HepG2 (cell line): ENCODE results near the gene LSM14B. TPM values are rescaled to one million over a fixed set of nuclear protein-coding genes. Genes with fewer than 3 reads are reported as not detected.

Experiments used
- ELF3 ChIP-seq: IDR thresholded peaks from 2 replicates; pipeline ENCODE4 v1.6.1; 2016; ENCODE audit warnings: missing genetic modification reagents, missing compliant biosample characterization
- FOXK2 ChIP-seq: fragments of 450-650 bp; IDR thresholded peaks from 2 replicates; pipeline ENCODE4 v1.6.1; 2016
- HDAC6 ChIP-seq: fragments of 200-600 bp; sonication (generic); IDR thresholded peaks from 2 replicates; pipeline ENCODE4 v1.7.0; 2017; ENCODE audit warnings: mild to moderate bottlenecking, antibody characterized with exemption, low read length, low read depth
- SATB2 ChIP-seq: sonication (generic); formaldehyde crosslinking; IDR thresholded peaks from 2 replicates; pipeline ENCODE4 v1.5.0; 2020; ENCODE audit warnings: missing genetic modification reagents
- SOX5 ChIP-seq: IDR thresholded peaks from 2 replicates; pipeline ENCODE4 v1.6.1; 2016; ENCODE audit warnings: borderline replicate concordance
- TBX2 ChIP-seq: sonication (generic); formaldehyde crosslinking; IDR thresholded peaks from 2 replicates; pipeline ENCODE4 v1.5.0; 2020; ENCODE audit warnings: missing genetic modification reagents, mild to moderate bottlenecking, borderline replicate concordance
- ZFP36L2 ChIP-seq: sonication (generic); formaldehyde crosslinking; IDR thresholded peaks from 2 replicates; pipeline ENCODE4 v1.4.0; 2020; ENCODE audit warnings: missing genetic modification reagents
- ZNF264 ChIP-seq: sonication (generic); formaldehyde crosslinking; IDR thresholded peaks from 2 replicates; pipeline ENCODE4 v1.4.0; 2020; ENCODE audit warnings: missing genetic modification reagents
- ZNF318 ChIP-seq: sonication (generic); formaldehyde crosslinking; IDR thresholded peaks from 2 replicates; pipeline ENCODE4 v1.4.0; 2020; ENCODE audit warnings: mild to moderate bottlenecking, missing genetic modification reagents
- ZNF362 ChIP-seq: sonication (generic); formaldehyde crosslinking; IDR thresholded peaks from 2 replicates; pipeline ENCODE4 v1.4.0; 2020; ENCODE audit warnings: missing genetic modification reagents, mild to moderate bottlenecking, borderline replicate concordance
- ZNF614 ChIP-seq: IDR thresholded peaks from 2 replicates; pipeline ENCODE4 v1.6.1; 2018; ENCODE audit warnings: missing biosample characterization, missing genetic modification reagents, inconsistent platforms, borderline replicate concordance
- ZNF746 ChIP-seq: sonication (generic); formaldehyde crosslinking; IDR thresholded peaks from 2 replicates; pipeline ENCODE4 v1.8.0; 2022; ENCODE audit warnings: mild to moderate bottlenecking, missing genetic modification reagents
- ZNF883 ChIP-seq: sonication (generic); formaldehyde crosslinking; IDR thresholded peaks from 2 replicates; pipeline ENCODE4 v1.5.1; 2020; ENCODE audit warnings: mild to moderate bottlenecking, missing genetic modification reagents; ENCODE audit errors: not compliant biosample characterization
- polyA plus RNA-seq, 8 experiments: library from polyadenylated mRNA; depleted of rRNA in 3 of 8; stranded (reverse) in 7 of 8; unstranded in 1 of 8; fragments of >200 nt; fragmentation: Illumina TruSeq in 4 of 8; extraction: Trizol in 4 of 8; gene quantifications; 2 replicates each; pipeline versions ENCODE4 v1.2.1 to v1.2.3, GENCODE V29; 2011 to 2016; ENCODE audit warnings: low read depth in 4 of 8, missing spikeins in 1 of 8, mixed read lengths in 1 of 8; ENCODE audit not compliant: insufficient read depth in 1 of 8
- total RNA-seq, 5 experiments: library from RNA; depleted of rRNA; stranded (reverse); fragments of >200 nt; fragmentation: Illumina TruSeq; extraction: Trizol; gene quantifications; 2 replicates each; pipeline ENCODE4 v1.2.3, GENCODE V29; 2016; ENCODE audit warnings: low read depth in 1 of 5
- TF ChIP-seq, protein P1 (sequence below), 2 experiments: sonication (generic) in 1 of 2; formaldehyde crosslinking in 1 of 2; IDR thresholded peaks; 2 replicates each; pipeline versions ENCODE4 v1.5.1 to v1.6.1; 2011 to 2020; ENCODE audit warnings: borderline replicate concordance in 1 of 2, low read depth in 1 of 2, low read length in 1 of 2, mild to moderate bottlenecking in 1 of 2, missing genetic modification reagents in 1 of 2, moderate library complexity in 1 of 2

LSM14B gene
- total and polyA plus RNA-seq, 2 of the 13 experiments (the other 11 are each of a cell fraction or from before 2014, with no cell fraction given) = 43.3 to 79.2 TPM

DNA sequence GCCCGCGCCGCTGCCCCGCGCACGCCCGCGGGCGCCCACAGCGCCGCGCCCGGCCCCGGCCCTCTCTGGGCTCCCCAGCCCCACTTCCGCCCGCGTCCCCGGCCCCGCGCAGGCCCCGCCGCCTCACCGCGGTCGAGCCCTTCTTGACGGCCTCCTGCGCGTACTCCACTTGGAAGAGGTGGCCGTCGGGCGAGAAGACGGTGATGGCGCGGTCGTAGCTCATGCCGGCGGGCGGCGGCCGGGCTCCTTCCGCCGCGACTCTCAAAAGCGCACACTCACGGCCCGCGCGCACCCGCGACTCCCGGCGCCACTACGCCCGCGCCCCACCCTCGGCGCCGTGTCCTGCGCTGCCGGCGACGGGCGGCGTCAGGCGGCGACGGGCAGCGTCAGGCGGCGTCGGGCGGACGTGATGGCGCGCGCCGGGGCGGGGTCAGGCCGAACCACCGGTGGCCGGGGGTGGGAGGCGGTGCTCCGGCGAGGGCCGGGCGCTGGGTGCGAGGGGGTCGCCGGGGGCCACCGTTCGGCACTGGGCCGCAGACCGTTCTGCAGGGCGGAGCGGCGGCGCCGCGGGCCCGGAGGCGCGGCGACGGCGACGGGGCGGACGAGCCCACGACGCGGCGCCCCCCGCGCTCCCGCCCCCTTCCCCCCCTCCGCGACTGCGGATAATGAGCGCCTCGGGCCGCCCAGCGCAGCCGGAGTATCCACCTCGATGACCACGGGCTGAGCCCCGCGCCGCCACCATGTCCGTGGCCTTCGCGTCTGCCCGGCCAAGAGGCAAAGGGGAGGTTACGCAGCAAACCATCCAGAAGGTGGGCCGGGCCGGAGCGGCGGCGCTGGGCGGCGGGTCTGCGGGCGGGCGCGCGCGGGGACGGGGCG is 21.0 kb downstream of the LSM14B start, which contains the start of the genes PSMA7 and SS18L1 (continued):
- TF ChIP-seq ZNF318 (CRISPR knock-in tag) = peak; percentile 53; the same call in 1 of the 2 replicates
- TF ChIP-seq ELF3 (CRISPR knock-in tag) = peak; percentile 66
- TF ChIP-seq ZNF614 (CRISPR knock-in tag) = peak; percentile 39; the same call in 1 of the 2 replicates
- peak; percentile 49; the same call in 1 of the 2 replicates for TF ChIP-seq ZNF362 (CRISPR knock-in tag)
- TF ChIP-seq, protein P1, sequence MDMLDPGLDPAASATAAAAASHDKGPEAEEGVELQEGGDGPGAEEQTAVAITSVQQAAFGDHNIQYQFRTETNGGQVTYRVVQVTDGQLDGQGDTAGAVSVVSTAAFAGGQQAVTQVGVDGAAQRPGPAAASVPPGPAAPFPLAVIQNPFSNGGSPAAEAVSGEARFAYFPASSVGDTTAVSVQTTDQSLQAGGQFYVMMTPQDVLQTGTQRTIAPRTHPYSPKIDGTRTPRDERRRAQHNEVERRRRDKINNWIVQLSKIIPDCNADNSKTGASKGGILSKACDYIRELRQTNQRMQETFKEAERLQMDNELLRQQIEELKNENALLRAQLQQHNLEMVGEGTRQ (IDR thresholded peaks at IDR 0.05; ENCODE audit: low read depth, low read length) = no peak
- TF ChIP-seq, protein P1 (CRISPR knock-in tag; IDR thresholded peaks at IDR 0.05; ENCODE audit: borderline replicate concordance) = no peak
- TF ChIP-seq FOXK2 = no peak
- no peak for TF ChIP-seq ZNF264 (CRISPR knock-in tag)
- no peak for TF ChIP-seq HDAC6
- TF ChIP-seq SOX5 (CRISPR knock-in tag) = peak; percentile 40; the same call in 1 of the 2 replicates
- TF ChIP-seq SATB2 (CRISPR knock-in tag) = 0 out of 2 replicates have a peak, but pooled peaks have one; percentile 32
- peak; percentile 76 for TF ChIP-seq TBX2 (CRISPR knock-in tag)
- TF ChIP-seq ZFP36L2 = peak; percentile 54; the same call in 1 of the 2 replicates
- TF ChIP-seq ZNF883 (CRISPR knock-in tag) = peak; percentile 96
- TF ChIP-seq ZNF746 = 0 out of 2 replicates have a peak, but pooled peaks have one; percentile 54
